HepG2 (cell line): Measurements from ENCODE around the gene TNRC18. TPM values are rescaled to one million over a fixed set of nuclear protein-coding genes. Genes with fewer than 3 reads are reported as not detected.

Source experiments
- ATAC-seq: fragments of 200-7000 bp; cut with Tn5 transposase; 3 replicates; pipeline ENCODE4 v1.9.1; 2020; ENCODE audit warnings: mild to moderate bottlenecking, moderate library complexity
- BruUV-seq: library from RNA; stranded (reverse); fragments of 400-500 nt; replicated peaks from 2 replicates; lab custom pipeline; 2021; lab: Mats Ljungman, UMichigan
- CTCF ChIA-PET: fragments of 300-600 bp; formaldehyde crosslinking; extraction: SDS; loops from one replicate; lab custom pipeline; 2021; ENCODE audit warnings: low total read pairs, inconsistent platforms, low intra/inter-chr PET ratio; lab: Yijun Ruan, JAX
- POLR2A ChIA-PET: fragments of 350-600 bp; sonication (Branson Sonifier 250); formaldehyde crosslinking; loops from one replicate; lab custom pipeline; 2020; ENCODE audit warnings: antibody characterized with exemption, inconsistent platforms; lab: Yijun Ruan, JAX
- DNase-seq: peaks from one replicate; pipeline ENCODE4 v3.0.0-alpha.2; 2015; ENCODE audit warnings: low spot score
- FAIRE-seq: peaks from 3 replicates; lab custom pipeline; 2011; peaks lifted over from hg19 to GRCh38; lab: Jason Lieb, UNC
- H2AFZ ChIP-seq: one replicate; pipeline ENCODE4 v1.6.1; 2011; ENCODE audit warnings: low read length, inconsistent platforms
- H3K27ac ChIP-seq: fragments of 300-600 bp; 3 replicates; pipeline ENCODE4 v1.8.0; 2011; ENCODE audit warnings: mixed run types, mild to moderate bottlenecking, mixed read lengths, low read length, inconsistent platforms; ENCODE audit not compliant: insufficient read depth; ENCODE audit errors: extremely low read length
- H3K27me3 ChIP-seq, 2 experiments: fragments of 200-600 bp in 1 of 2; 2 replicates in 1 of 2; 3 replicates in 1 of 2; pipeline versions ENCODE4 v1.6.0 to v1.8.0; 2011; ENCODE audit warnings: low read length in 2 of 2, mild to moderate bottlenecking in 2 of 2, moderate library complexity in 2 of 2, inconsistent platforms in 1 of 2; ENCODE audit not compliant: insufficient read depth in 2 of 2, control insufficient read depth in 1 of 2
- H3K36me3 ChIP-seq, 2 experiments: fragments of 200-600 bp in 1 of 2; replicated peaks in 1 of 2; 2 replicates in 1 of 2; 3 replicates in 1 of 2; pipeline versions ENCODE4 v1.5.1 to v1.8.0; 2011; ENCODE audit warnings: low read length in 2 of 2, inconsistent platforms in 1 of 2; ENCODE audit not compliant: insufficient read depth in 2 of 2, control insufficient read depth in 1 of 2
- H3K4me1 ChIP-seq: 2 replicates; pipeline ENCODE4 v1.5.1; 2012; ENCODE audit warnings: low read length, inconsistent platforms; ENCODE audit not compliant: insufficient read depth
- H3K4me2 ChIP-seq: 2 replicates; pipeline ENCODE4 v1.6.0; 2011; ENCODE audit warnings: low read depth, low read length, inconsistent platforms
- H3K4me3 ChIP-seq, 3 experiments: fragments of 200-600 bp in 1 of 3; sonication (generic), shearing (Covaris generic) in 1 of 3; replicated peaks in 1 of 3; 2 replicates each; pipeline ENCODE4 v1.5.1; 2011 to 2016; ENCODE audit warnings: low read length in 3 of 3, inconsistent platforms in 2 of 3, low read depth in 2 of 3, mild to moderate bottlenecking in 2 of 3, control low read depth in 1 of 3, mixed read lengths in 1 of 3; ENCODE audit not compliant: insufficient read depth in 1 of 3
- H3K79me2 ChIP-seq: one replicate; pipeline ENCODE4 v1.6.1; 2011; ENCODE audit warnings: low read length, inconsistent platforms; ENCODE audit not compliant: insufficient read depth
- H3K9ac ChIP-seq: 2 replicates; pipeline ENCODE4 v1.6.0; 2011; ENCODE audit warnings: mild to moderate bottlenecking, low read depth, low read length, inconsistent platforms; ENCODE audit not compliant: insufficient read depth
- H3K9me3 ChIP-seq: 2 replicates; pipeline ENCODE4 v1.5.1; 2012; ENCODE audit warnings: mild to moderate bottlenecking, low read length
- H4K20me1 ChIP-seq: 2 replicates; pipeline ENCODE4 v1.6.0; 2011; ENCODE audit warnings: inconsistent platforms, mild to moderate bottlenecking, low read length, moderate library complexity; ENCODE audit not compliant: insufficient read depth
- AGO2 ChIP-seq: fragments of 200-400 bp; formaldehyde crosslinking; optimal IDR thresholded peaks from 2 replicates; pipeline ENCODE3; 2017; ENCODE audit warnings: mild to moderate bottlenecking, low read depth, low read length, moderate library complexity
- HNRNPLL ChIP-seq: fragments of 200-400 bp; formaldehyde crosslinking; IDR thresholded peaks from 2 replicates; pipeline ENCODE4 v1.6.1; 2017; ENCODE audit warnings: mild to moderate bottlenecking, low read depth, low read length; ENCODE audit not compliant: poor library complexity, severe bottlenecking
- KLF13 ChIP-seq: sonication (generic); formaldehyde crosslinking; IDR thresholded peaks from 2 replicates; pipeline ENCODE4 v1.4.0; 2020; ENCODE audit warnings: mild to moderate bottlenecking, missing genetic modification reagents
- RBFOX2 ChIP-seq: fragments of 200-400 bp; formaldehyde crosslinking; IDR thresholded peaks from 2 replicates; pipeline ENCODE4 v1.6.1; 2017; ENCODE audit warnings: low read depth, mild to moderate bottlenecking, low read length
- TEAD2 ChIP-seq: sonication (generic); formaldehyde crosslinking; IDR thresholded peaks from 2 replicates; pipeline ENCODE4 v1.9.0; 2021; ENCODE audit warnings: missing genetic modification reagents
- WGBS: methylation state at CpG from one replicate; pipeline ENCODE4 v1.1.6; 2017; ENCODE audit warnings: low lambda C conversion rate; 5-methylcytosine and 5-hydroxymethylcytosine counted together
- in situ Hi-C: cut with HindIII; loops from 2 replicates; pipeline ENCODE4 v1.10.0; 2017; ENCODE audit warnings: low pct_unique_long_range_greater_than_20kb; ENCODE audit not compliant: extremely low pct_ligation_motif_present
- intact Hi-C: fragments of 100-400 bp; cut with micrococcal nuclease; formaldehyde crosslinking; loops from one replicate; pipeline ENCODE4 v1.10.0; 2022; ENCODE audit not compliant: unreplicated experiment
- polyA plus RNA-seq, 8 experiments: library from polyadenylated mRNA; depleted of rRNA in 3 of 8; stranded (reverse) in 7 of 8; unstranded in 1 of 8; fragments of >200 nt; fragmentation: Illumina TruSeq in 4 of 8; extraction: Trizol in 4 of 8; gene quantifications; 2 replicates each; pipeline versions ENCODE4 v1.2.1 to v1.2.3, GENCODE V29; 2011 to 2016; ENCODE audit warnings: low read depth in 4 of 8, missing spikeins in 1 of 8, mixed read lengths in 1 of 8; ENCODE audit not compliant: insufficient read depth in 1 of 8
- total RNA-seq, 5 experiments: library from RNA; depleted of rRNA; stranded (reverse); fragments of >200 nt; fragmentation: Illumina TruSeq; extraction: Trizol; gene quantifications; 2 replicates each; pipeline ENCODE4 v1.2.3, GENCODE V29; 2016; ENCODE audit warnings: low read depth in 1 of 5
- TF ChIP-seq, protein P1 (sequence below): sonication (generic); formaldehyde crosslinking; IDR thresholded peaks from 2 replicates; pipeline ENCODE4 v1.5.0; 2020; ENCODE audit warnings: mild to moderate bottlenecking, missing genetic modification reagents

TNRC18 gene
- total and polyA plus RNA-seq, 2 of the 13 experiments (the other 11 are each of a cell fraction or from before 2014, with no cell fraction given): 11.7 to 17.4 TPM

- H4K20me1 ChIP-seq: peaks cover 54% of the 10 kb centered on the region; the same call in 1 of the 2 replicates
Observed at GRCh38 chr7:5395246-5395645, 28.4 kb downstream of the TNRC18 start.

More at GRCh38 chr7:5395246-5395645, 28.4 kb downstream of the TNRC18 start:
- Histone ChIP-seq H3K36me3 (peaks cover 17 to 36% of the 10 kb centered on the region in 2 experiments), H3K4me3 (no peak overlapping the region), H3K4me2 (no peak overlapping the region), H3K9ac (no peak overlapping the region), H3K27ac (no peak overlapping the region), H3K27me3 (no peaks in the 10 kb centered on the region), H3K9me3 (no peaks in the 10 kb centered on the region), H2AFZ (no peak overlapping the region), H3K4me1 (no peaks in the 10 kb centered on the region), H3K79me2 (peaks cover 35% of the 10 kb centered on the region)
- intact Hi-C loops: no loop called here
- WGBS: 93% methylated on average over 3 of the region's 15 CpGs
- in situ Hi-C loops: no loop called here
- BruUV-seq: no TSS peak
- POLR2A ChIA-PET: no interaction called here
- DNase-seq: no peak
- no peak for ATAC-seq
- FAIRE-seq: no peak
- TF ChIP-seq TEAD2 (CRISPR knock-in tag): no peak
- TF ChIP-seq AGO2: peak; percentile 93
- TF ChIP-seq HNRNPLL: peak; percentile 28
- no peak for TF ChIP-seq KLF13
- TF ChIP-seq, protein P1, sequence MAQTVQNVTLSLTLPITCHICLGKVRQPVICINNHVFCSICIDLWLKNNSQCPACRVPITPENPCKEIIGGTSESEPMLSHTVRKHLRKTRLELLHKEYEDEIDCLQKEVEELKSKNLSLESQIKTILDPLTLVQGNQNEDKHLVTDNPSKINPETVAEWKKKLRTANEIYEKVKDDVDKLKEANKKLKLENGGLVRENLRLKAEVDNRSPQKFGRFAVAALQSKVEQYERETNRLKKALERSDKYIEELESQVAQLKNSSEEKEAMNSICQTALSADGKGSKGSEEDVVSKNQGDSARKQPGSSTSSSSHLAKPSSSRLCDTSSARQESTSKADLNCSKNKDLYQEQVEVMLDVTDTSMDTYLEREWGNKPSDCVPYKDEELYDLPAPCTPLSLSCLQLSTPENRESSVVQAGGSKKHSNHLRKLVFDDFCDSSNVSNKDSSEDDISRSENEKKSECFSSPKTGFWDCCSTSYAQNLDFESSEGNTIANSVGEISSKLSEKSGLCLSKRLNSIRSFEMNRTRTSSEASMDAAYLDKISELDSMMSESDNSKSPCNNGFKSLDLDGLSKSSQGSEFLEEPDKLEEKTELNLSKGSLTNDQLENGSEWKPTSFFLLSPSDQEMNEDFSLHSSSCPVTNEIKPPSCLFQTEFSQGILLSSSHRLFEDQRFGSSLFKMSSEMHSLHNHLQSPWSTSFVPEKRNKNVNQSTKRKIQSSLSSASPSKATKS: no peak
- TF ChIP-seq RBFOX2: peak; percentile 15; the same call in 1 of the 2 replicates
- CTCF ChIA-PET: no interaction called here
